Kidney glomerular epithelial cell (primary cell): ENCODE results near the gene ZNF442.
"Not testable (repeated sequence)": the region's sequence is repeated elsewhere in the genome, so short reads cannot be mapped to it uniquely, and the experiment has no call there.

ENCODE experiments used
- DNase-seq: peaks from one replicate; lab custom pipeline; 2025; lab: John Stamatoyannopoulos, UW

ZNF442 gene

DNA sequence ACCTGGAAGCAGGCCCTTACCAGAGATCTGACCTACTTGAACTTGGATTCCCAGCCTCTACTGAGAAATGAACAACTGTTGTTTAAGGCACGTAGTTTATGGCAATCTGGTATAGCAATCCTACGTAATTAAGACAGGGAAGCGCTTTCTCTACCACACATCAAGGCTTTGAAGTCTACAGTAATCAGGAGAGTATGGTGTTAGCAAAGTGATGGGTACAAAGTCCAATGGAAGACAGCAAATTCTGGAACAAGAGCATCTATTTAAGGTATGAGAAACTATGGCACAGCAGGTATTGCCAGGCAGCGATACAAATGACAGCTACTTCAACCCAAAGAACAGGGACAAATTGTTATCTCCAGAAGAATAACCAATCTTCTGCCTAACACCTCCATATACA, 35.1 kb downstream of the ZNF442 start:
- DNase-seq, result no peak

DNA sequence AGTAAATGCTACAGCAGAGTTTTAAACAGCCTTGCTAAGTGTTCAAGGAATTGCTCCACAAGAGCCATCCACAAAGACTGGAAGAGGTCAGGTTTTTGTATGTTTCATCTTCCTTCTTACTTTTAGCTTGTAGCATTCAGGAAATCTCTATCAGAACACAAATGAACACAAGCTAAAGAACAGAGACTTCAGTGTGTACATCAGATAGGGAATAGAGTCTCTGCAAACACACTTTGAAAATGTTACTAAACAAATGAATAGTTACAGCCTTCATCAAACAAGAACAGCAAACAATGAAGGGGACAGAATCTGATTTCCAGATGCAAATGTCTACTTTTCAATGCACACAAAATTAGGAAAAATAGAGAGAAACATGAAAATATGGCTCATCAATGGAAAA, 39.8 kb downstream of the ZNF442 start:
- DNase-seq, result no peak

- DNase-seq, result no peak
Observed at GRCh38 chr19:12318782-12319413, 46.6 kb downstream of the ZNF442 start.

- no peak for DNase-seq
Observed at GRCh38 chr19:12314553-12314952, 50.9 kb downstream of the ZNF442 start.

GRCh38 chr19:12308891-12309290, 56.6 kb downstream of the ZNF442 start:
- not testable (repeated sequence) for DNase-seq
